Epithelial cell of proximal tubule (primary cell): Measurements from ENCODE around the gene RECQL5. TPM values are rescaled to one million over a fixed set of nuclear protein-coding genes. Genes with fewer than 3 reads are reported as not detected.

Experiments used
- DNase-seq: peaks from one replicate; pipeline ENCODE4 v3.0.0-alpha.2; 2011; ENCODE audit warnings: low read depth
- H3K4me3 ChIP-seq: 2 replicates; pipeline ENCODE4 v1.5.1; 2011; ENCODE audit warnings: low read depth, mild to moderate bottlenecking, low read length
- total RNA-seq: library from RNA; depleted of rRNA; stranded (reverse); fragments of >200 nt; gene quantifications from 2 replicates; pipeline ENCODE4 v1.2.3, GENCODE V29; 2015
- TF ChIP-seq, protein P1 (sequence below): conservative IDR thresholded peaks from 2 replicates; pipeline ENCODE4 v1.5.1; 2012; ENCODE audit warnings: low read depth, mild to moderate bottlenecking, low read length

Gene RECQL5
- total RNA-seq, 1 donor from 2014 or later: 25.7 TPM

DNA sequence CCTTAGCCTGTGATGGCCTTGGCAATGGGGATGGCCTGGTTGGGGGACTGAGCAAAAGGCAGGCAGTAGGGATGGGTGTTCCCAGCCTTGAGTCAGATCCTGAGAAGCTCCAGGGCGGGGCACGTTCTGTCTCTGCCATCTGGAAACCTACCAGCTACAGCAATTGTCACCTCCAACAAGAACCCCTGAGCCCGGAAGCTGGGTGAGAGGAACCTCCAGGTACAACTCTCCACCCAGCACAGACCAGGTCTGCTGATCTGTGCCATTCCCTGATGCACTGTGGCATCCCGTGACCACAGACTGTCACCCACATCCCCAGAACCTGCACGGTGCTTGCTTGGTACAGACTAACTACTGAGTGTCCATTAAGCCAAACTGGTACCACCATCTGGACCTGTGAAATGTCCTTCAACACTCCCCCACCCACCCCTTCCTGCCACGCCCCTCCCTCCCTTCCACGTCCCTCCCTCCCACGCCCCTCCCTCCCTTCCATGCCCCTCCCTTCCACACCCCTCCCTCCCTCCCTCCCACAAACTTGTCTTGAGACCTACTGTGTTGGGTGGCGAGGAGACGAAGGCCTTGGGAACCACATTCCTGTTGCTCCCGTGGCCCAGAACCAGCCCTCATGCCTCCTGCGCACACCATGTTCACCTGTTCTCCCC lies 62.8 kb downstream of the RECQL5 start:
- H3K4me3 ChIP-seq: no peak overlapping the region
- no peak for DNase-seq

DNA sequence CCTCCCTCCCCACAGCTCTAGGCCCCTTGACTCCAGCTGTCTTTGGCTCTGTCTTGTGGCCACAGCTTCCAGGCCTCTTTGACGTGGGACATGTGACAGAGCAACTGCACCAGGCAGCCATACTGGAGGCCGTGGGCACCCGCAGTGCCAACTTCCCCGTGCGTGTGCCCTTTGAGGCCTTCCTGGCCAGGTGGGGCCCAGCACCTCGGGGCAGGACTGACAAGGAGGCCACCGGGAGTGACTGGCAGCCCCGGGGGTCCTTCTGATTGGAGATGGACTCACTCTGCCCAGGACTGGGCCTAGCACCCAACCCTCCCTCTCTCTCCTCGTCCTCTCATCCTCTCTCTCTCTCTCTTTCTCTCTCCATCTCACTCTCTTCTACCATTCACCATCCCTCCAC lies 63.8 kb downstream of the RECQL5 start:
- H3K4me3 ChIP-seq: no peak overlapping the region
- TF ChIP-seq, protein P1, sequence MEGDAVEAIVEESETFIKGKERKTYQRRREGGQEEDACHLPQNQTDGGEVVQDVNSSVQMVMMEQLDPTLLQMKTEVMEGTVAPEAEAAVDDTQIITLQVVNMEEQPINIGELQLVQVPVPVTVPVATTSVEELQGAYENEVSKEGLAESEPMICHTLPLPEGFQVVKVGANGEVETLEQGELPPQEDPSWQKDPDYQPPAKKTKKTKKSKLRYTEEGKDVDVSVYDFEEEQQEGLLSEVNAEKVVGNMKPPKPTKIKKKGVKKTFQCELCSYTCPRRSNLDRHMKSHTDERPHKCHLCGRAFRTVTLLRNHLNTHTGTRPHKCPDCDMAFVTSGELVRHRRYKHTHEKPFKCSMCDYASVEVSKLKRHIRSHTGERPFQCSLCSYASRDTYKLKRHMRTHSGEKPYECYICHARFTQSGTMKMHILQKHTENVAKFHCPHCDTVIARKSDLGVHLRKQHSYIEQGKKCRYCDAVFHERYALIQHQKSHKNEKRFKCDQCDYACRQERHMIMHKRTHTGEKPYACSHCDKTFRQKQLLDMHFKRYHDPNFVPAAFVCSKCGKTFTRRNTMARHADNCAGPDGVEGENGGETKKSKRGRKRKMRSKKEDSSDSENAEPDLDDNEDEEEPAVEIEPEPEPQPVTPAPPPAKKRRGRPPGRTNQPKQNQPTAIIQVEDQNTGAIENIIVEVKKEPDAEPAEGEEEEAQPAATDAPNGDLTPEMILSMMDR: no peak
- DNase-seq: no peak

More for the DNA sequence above, 62.8 kb downstream of the RECQL5 start:
- TF ChIP-seq, protein P1: no peak

DNA sequence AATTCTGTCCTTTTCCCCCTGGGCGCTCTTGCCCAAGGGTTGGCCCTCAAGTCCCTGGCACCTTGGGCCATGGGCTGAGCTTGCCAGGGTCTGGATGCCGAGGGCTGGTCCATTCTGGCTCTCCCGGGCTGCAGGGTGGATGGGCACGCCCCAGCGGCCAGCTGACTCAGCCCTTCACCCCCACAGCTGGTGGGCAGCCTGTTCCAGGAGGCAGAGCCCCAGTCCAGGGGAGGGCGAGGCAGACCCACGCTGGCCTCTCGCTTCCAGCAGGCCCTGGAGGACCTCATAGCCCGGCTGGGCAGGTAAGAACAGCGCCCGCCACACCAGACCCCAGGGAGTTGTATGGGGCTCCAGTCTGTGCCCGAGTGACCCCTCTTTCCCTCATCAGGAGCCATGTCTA lies 64.3 kb downstream of the RECQL5 start:
- no peak overlapping the region for H3K4me3 ChIP-seq
- TF ChIP-seq, protein P1: no peak
- DNase-seq: no peak

DNA sequence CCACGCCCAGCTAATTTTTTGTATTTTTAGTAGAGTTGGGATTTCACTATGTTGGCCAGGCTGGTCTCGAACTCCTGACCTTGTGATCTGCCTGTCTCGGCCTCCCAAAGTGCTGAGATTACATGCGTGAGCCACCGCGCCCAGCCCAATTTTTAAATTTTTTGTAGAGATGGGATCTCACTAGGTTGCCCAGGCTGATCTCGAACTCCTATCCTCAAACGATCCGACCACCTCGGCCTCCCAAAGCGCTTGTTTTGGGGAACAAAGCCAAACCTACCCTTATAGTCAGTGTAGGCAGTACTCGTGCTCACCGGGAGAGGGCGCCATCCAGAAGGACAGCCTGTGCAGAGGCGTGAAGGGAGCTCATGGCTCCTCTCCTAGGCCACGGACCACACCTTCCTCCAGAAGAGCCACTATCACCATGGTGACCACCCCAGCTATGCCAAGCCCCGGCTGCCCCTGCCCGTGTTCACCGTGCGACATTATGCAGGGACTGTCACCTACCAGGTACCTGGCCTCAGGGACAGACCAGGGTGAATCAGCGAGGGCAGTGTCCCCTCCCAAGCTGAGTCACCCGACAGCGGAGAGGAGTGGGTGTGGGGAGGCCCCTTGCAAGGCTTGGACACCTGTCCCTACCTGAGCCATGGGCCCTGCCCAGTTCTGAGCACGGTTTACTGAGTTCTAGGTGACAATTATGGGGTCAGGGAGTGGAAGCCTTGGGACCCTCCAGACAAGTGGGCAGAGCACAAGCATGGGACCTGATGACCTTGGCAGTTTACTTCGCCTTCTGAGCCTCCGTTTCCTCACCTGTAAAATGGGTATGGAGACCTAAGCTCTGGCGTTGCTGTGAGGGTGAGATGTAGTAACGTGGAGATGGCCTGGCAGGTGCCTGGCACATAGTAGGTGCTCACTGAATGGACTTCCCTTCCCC lies 65.6 kb downstream of the RECQL5 start:
- no peak overlapping the region for H3K4me3 ChIP-seq
- DNase-seq: no peak
- TF ChIP-seq, protein P1: peak; percentile 79

DNA sequence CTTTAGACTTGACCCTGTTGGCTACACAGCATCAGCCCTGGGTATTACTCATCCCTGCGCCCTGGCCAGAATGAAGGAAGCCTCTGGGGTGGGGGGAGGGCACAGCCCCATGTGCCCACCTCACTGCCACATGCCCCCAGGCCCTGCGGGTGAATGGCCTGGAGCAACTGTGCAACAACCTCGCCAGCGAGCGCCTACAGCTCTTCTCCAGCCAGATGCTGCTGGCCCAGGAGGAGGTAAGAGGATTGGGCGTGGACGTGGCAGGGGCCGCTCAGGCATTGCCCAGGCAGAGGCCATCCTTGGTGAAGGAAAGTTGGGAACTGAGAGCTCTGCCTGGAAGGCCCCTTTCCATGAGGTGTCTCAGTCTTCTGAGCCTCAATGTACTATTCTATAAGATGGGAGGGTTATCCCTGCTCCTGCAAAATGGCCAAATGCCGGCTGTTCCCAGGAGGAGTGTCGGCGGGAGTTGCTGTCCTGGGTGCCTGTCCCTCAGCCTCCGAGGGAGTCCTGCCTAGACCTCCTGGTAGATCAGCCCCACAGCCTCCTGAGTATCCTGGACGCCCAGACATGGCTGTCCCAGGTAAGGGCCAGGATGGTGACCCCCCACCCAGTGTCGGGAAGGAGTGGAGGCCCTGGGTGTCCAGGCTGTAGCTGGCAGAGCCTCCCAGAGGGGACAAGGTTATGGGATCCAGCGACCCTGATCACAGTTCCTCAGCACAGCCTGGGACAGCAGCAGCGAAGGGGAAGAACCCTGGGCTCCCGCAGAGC lies 70.5 kb downstream of the RECQL5 start:
- TF ChIP-seq, protein P1: no peak
- H3K4me3 ChIP-seq: no peak overlapping the region
- no peak for DNase-seq

DNA sequence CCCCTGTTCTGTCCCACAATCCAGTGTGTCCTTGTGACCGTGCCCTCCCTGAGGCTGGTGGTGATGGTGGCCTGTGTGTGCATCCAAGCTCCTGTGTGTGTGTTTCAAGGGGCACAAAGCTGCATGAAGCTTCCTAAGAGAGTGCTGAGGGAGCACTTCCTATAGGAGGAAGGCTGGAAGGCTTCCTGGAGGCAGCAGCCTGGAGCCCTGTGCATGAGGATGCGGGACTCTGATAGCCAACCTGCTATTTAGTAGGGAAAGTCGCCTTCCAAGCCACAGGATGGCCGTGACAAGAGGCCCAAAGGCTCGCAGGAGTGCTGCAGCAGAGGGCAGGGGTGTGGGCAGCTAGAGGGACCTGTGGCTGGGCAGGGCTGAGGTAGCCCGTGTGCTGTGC lies 71.0 kb downstream of the RECQL5 start:
- H3K4me3 ChIP-seq: no peak overlapping the region
- no peak for DNase-seq
- TF ChIP-seq, protein P1: no peak
